Measurements from ENCODE around the gene C2CD4C.

- TF ChIP-seq CTCF (IDR thresholded peaks at IDR 0.05) (no peak), POLR2AphosphoS5 (IDR thresholded peaks at IDR 0.05; ENCODE audit: low read depth, low read length) (no peak)
These were observed 476 bp downstream of the C2CD4C start for GRCh38 chr19:408441-408901.
